ENCODE data around the gene CFAP74.

The CFAP74 gene

GRCh38 chr1:1948783-1949182 lies 54.8 kb downstream of the CFAP74 start:
- no peak overlapping the region for H3K4me3 ChIP-seq (ENCODE audit: low read depth, low read length)
- no peak for TF ChIP-seq CTCF (IDR thresholded peaks at IDR 0.05; ENCODE audit: borderline replicate concordance, insufficient read depth, low read depth, low read length)

- TF ChIP-seq CTCF (IDR thresholded peaks at IDR 0.05; ENCODE audit: borderline replicate concordance, insufficient read depth, low read depth, low read length): no peak
- no peak overlapping the region for H3K4me3 ChIP-seq (ENCODE audit: low read depth, low read length)
Measured at GRCh38 chr1:1947493-1947892, 56.1 kb downstream of the CFAP74 start.

GRCh38 chr1:1946540-1946939 lies 57.0 kb downstream of the CFAP74 start:
- TF ChIP-seq CTCF (IDR thresholded peaks at IDR 0.05; ENCODE audit: borderline replicate concordance, insufficient read depth, low read depth, low read length): no peak
- no peak overlapping the region for H3K4me3 ChIP-seq (ENCODE audit: low read depth, low read length)

GRCh38 chr1:1945782-1946393 lies 57.7 kb downstream of the CFAP74 start:
- no peak overlapping the region for H3K4me3 ChIP-seq (ENCODE audit: low read depth, low read length)
- TF ChIP-seq CTCF (IDR thresholded peaks at IDR 0.05; ENCODE audit: borderline replicate concordance, insufficient read depth, low read depth, low read length): no peak

GRCh38 chr1:1943834-1944570 lies 59.6 kb downstream of the CFAP74 start:
- no peak overlapping the region for H3K4me3 ChIP-seq (ENCODE audit: low read depth, low read length)
- peak; percentile 88 for TF ChIP-seq CTCF (IDR thresholded peaks at IDR 0.05; ENCODE audit: borderline replicate concordance, insufficient read depth, low read depth, low read length)

GRCh38 chr1:1942753-1943656 lies 60.6 kb downstream of the CFAP74 start:
- H3K4me3 ChIP-seq (ENCODE audit: low read depth, low read length): no peak overlapping the region

More at GRCh38 chr1:1942753-1943656, 60.6 kb downstream of the CFAP74 start:
- TF ChIP-seq CTCF (IDR thresholded peaks at IDR 0.05; ENCODE audit: borderline replicate concordance, insufficient read depth, low read depth, low read length): no peak
